Measurements from ENCODE around the gene DVL1.

GRCh38 chr1:1352786-1353388 is 3.7 kb upstream of the DVL1 start:
- TF ChIP-seq, protein P1, sequence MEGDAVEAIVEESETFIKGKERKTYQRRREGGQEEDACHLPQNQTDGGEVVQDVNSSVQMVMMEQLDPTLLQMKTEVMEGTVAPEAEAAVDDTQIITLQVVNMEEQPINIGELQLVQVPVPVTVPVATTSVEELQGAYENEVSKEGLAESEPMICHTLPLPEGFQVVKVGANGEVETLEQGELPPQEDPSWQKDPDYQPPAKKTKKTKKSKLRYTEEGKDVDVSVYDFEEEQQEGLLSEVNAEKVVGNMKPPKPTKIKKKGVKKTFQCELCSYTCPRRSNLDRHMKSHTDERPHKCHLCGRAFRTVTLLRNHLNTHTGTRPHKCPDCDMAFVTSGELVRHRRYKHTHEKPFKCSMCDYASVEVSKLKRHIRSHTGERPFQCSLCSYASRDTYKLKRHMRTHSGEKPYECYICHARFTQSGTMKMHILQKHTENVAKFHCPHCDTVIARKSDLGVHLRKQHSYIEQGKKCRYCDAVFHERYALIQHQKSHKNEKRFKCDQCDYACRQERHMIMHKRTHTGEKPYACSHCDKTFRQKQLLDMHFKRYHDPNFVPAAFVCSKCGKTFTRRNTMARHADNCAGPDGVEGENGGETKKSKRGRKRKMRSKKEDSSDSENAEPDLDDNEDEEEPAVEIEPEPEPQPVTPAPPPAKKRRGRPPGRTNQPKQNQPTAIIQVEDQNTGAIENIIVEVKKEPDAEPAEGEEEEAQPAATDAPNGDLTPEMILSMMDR (IDR thresholded peaks at IDR 0.05; ENCODE audit: insufficient read depth, low read depth, low read length) = no peak
- no peak for TF ChIP-seq EZH2 (IDR thresholded peaks at IDR 0.05; ENCODE audit: insufficient read depth, low read length)
